ENCODE data around the gene TNFRSF19. TPM values are rescaled to one million over a fixed set of nuclear protein-coding genes. Genes with fewer than 3 reads are reported as not detected.

The TNFRSF19 gene
- total and polyA plus RNA-seq, 2 of the 8 experiments (the other 6 are each of a cell fraction or from before 2014, with no cell fraction given), result 0.50 to 0.95 TPM

DNA sequence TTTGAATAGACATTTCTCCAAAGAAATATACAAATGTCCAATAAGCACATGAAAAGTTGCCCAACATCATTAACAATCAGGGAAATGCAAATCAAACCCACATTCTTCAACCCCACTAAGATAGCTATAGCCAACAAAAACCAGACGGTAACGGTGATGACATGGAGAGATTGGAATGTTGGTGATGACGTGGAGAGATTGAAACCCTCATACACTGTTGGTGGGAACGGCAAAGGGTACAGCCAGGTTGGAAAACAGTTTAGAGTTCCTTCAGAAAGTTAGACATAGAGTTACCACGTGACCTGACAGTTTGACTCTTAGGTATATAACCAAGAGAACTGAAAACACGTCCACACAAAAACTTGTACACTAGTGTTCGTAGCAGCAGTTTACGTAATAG, 48.1 kb downstream of the TNFRSF19 start:
- H3K23me2 ChIP-seq (ENCODE audit: low read depth, low read length), result no peaks in the 10 kb centered on the region
- H3K4me3 ChIP-seq (ENCODE audit: extremely low read depth in 1 of 4, insufficient read depth in 2 of 4, low read depth in 3 of 4, low read length in 4 of 4), result no peak overlapping the region
- H2BK12ac ChIP-seq (ENCODE audit: low read depth, low read length), result peak overlapping the region; percentile 19; the same call in 1 of the 2 replicates
- no peaks in the 10 kb centered on the region for H3K36me3 ChIP-seq (ENCODE audit: control insufficient read depth in 2 of 4, insufficient read depth in 4 of 4, low read length in 3 of 4)
- H3K27me3 ChIP-seq (replicated peaks in 1 of 4; ENCODE audit: control insufficient read depth in 3 of 4, extremely low read depth in 1 of 4, insufficient read depth in 3 of 4, low read length in 3 of 4), result no peaks in the 10 kb centered on the region; a peak in 1 of 7 replicates
- no peak overlapping the region for H3K27ac ChIP-seq (ENCODE audit: low read depth, low read length)
- CTCF ChIA-PET (ENCODE audit: partially characterized antibody), result interaction anchor here (0.7 to 1.5 kb wide), 3 partner anchors 10 to 123 kb away, joined by 3 to 5 read pairs (median 5); no protein-coding TSS in a partner anchor
- H4K8ac ChIP-seq (ENCODE audit: extremely low read depth, insufficient read depth, low read length), result no peak overlapping the region
- H2BK5ac ChIP-seq (ENCODE audit: low read depth, low read length), result no peak overlapping the region
- no peak overlapping the region for H2AK5ac ChIP-seq (ENCODE audit: low read depth, low read length)
- no peak overlapping the region for H4K91ac ChIP-seq (replicated peaks; ENCODE audit: insufficient read length, low read length)
- H2AFZ ChIP-seq (ENCODE audit: low read length), result no peak overlapping the region
- H3K56ac ChIP-seq (replicated peaks; ENCODE audit: insufficient read length, low read depth, low read length), result no peak overlapping the region
- POLR2A ChIA-PET (ENCODE audit: partially characterized antibody), result no interaction called here
- no peak overlapping the region for H2BK120ac ChIP-seq (replicated peaks; ENCODE audit: low read depth, low read length)
- H3K79me2 ChIP-seq (ENCODE audit: control insufficient read depth in 1 of 2, insufficient read depth in 2 of 2, low read length in 2 of 2), result no peaks in the 10 kb centered on the region
- peaks cover 0 to 5% (median 4%) of the 10 kb centered on the region in 4 experiments; a peak in 3 of 7 replicates for H3K4me1 ChIP-seq (replicated peaks in 1 of 4; ENCODE audit: control insufficient read depth in 3 of 4, insufficient read depth in 4 of 4, low read length in 3 of 4)
- no peak overlapping the region for H3K14ac ChIP-seq (ENCODE audit: insufficient read length)
- no peaks in the 10 kb centered on the region for H4K20me1 ChIP-seq (replicated peaks in 1 of 2; ENCODE audit: control insufficient read depth in 1 of 2, insufficient read depth in 2 of 2, low read length in 2 of 2)
- H2BK15ac ChIP-seq (ENCODE audit: low read length), result no peak overlapping the region
- WGBS, 2 experiments (ENCODE audit: extremely low coverage in 1 of 2, insufficient coverage in 1 of 2, insufficient read length in 1 of 2, insufficient replicate concordance in 2 of 2, low coverage in 1 of 2, low lambda C conversion rate in 2 of 2, missing lambda C conversion rate in 1 of 2), result 80% methylated on average over 8 of the region's 8 CpGs; no CpG with 5 or more reads in 1 of the 2 experiments
- H2BK20ac ChIP-seq (ENCODE audit: low read length), result no peak overlapping the region
- no peak overlapping the region for H3K23ac ChIP-seq (ENCODE audit: insufficient read length)
- H4K5ac ChIP-seq (ENCODE audit: insufficient read length, low read depth, low read length), result no peak overlapping the region
- TF ChIP-seq JUND (IDR thresholded peaks at IDR 0.05; ENCODE audit: low read length) (peak; percentile 73; the same call in 1 of the 2 replicates), SUZ12 (IDR thresholded peaks at IDR 0.05; ENCODE audit: low read length) (no peak), EP300 (IDR thresholded peaks at IDR 0.05; ENCODE audit: borderline replicate concordance in 1 of 2, low read depth in 2 of 2, low read length in 2 of 2) (no peak), ASH2L (IDR thresholded peaks at IDR 0.05; ENCODE audit: low read length) (no peak), RBBP5 (IDR thresholded peaks at IDR 0.05; ENCODE audit: borderline replicate concordance, low read depth, low read length) (no peak), TEAD4 (IDR thresholded peaks at IDR 0.05; ENCODE audit: low read depth, low read length) (no peak)
- TF ChIP-seq, protein P1, sequence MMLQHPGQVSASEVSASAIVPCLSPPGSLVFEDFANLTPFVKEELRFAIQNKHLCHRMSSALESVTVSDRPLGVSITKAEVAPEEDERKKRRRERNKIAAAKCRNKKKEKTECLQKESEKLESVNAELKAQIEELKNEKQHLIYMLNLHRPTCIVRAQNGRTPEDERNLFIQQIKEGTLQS (IDR thresholded peaks at IDR 0.05; ENCODE audit: insufficient read depth, low read depth, low read length), result no peak
- FAIRE-seq (no peak), DNase-seq (ENCODE audit: low read depth in 1 of 2, low spot score in 2 of 2) (no peak)
- no peaks in the 10 kb centered on the region for H3K79me1 ChIP-seq (ENCODE audit: low read depth, low read length)
- H3K9ac ChIP-seq (replicated peaks in 1 of 4; ENCODE audit: extremely low read depth in 1 of 4, low read depth in 3 of 4, low read length in 3 of 4), result no peak overlapping the region
- H3K9me3 ChIP-seq (ENCODE audit: insufficient read depth in 2 of 2, low read depth in 1 of 2, low read length in 1 of 2), result no peaks in the 10 kb centered on the region
- H3K18ac ChIP-seq (ENCODE audit: extremely low read depth, low read length), result no peak overlapping the region
- H3K4ac ChIP-seq (replicated peaks; ENCODE audit: insufficient read length, low read depth, low read length), result no peak overlapping the region
- no peak overlapping the region for H3K4me2 ChIP-seq (ENCODE audit: insufficient read depth in 1 of 2, low read depth in 2 of 2, low read length in 2 of 2)
